HG02943 (cell line): ENCODE results near the gene CDADC1.

Source experiments
- ATAC-seq: cut with Tn5 transposase; IDR thresholded peaks from one replicate; pipeline ENCODE4 v1.9.1; 2021; ENCODE audit warnings: mild to moderate bottlenecking, low read depth, moderate library complexity; ENCODE audit not compliant: unreplicated experiment

The CDADC1 gene

DNA sequence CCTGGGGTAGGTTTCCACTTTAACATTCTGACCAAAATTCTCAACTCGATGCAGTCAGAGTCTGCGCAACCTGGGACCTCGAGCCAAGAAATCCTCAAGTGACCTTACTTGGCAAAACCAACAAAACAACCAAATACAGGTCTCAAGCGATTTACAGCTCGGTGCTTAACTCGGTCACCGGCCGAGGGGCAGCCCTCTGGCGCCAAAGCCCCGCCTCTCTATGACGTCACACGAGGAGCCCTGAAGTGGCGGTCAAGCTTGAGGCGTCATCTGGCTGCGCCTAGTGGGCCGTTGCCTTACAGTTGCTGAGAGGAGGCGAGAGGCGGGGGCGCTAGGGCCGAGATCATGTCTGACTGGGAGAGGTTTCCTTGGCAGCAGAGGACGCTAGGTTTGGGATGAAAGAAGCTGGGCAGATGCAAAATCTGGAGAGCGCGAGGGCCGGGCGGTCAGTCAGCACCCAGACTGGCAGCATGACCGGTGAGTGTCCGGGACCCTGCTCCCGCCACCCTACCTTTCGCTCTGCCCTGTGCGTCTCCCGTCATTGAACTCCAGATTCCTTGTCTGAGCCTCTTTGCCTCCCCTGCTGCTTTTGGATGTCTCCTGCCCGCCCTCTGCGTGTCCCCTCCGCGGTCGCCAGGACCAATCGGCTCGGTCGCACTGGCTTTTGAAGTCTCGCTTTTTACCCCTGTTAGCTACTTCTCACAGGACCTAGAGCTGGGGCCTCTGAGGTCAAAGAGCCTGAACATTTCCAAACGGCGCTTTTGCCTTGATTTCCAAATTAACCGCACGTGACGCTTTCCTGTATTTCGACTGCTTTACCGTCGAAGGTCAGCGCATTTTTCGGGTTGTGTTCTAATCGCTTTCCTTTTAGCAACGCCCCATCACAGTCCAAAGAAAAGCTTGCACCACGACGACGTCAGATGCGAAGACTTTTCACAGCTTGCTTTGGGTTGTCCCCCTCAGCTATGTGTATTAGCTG, at the start of gene CDADC1:
CDADC1 (plus strand) TSS at position 283 of the 979 bp plus-strand sequence; CDS start at position 396, 113 bp downstream.
- ATAC-seq, result peak; percentile 97

DNA sequence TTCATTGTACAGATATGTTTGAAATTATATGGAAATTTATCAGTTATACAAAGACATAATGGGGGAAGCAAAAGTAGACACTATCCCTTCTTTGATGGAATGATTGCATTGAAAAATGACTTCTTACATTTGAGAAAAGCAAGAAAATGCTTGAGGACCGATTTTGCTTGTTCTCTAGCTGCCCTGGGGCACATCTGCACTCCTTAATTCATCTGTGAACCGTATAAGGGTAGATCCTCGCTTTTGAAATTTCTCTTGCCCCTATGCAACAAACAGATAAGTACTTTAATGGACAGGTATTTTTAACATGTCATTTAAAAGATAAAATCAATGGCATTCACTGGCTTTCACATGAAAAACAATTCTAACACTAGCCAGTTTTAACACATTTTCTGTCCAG, 41.1 kb upstream of the CDADC1 start:
- no peak for ATAC-seq

- no peak for ATAC-seq
Measured at GRCh38 chr13:49208619-49209018, 39.1 kb upstream of the CDADC1 start.

GRCh38 chr13:49210114-49210513, 37.6 kb upstream of the CDADC1 start:
- ATAC-seq, result no peak

DNA sequence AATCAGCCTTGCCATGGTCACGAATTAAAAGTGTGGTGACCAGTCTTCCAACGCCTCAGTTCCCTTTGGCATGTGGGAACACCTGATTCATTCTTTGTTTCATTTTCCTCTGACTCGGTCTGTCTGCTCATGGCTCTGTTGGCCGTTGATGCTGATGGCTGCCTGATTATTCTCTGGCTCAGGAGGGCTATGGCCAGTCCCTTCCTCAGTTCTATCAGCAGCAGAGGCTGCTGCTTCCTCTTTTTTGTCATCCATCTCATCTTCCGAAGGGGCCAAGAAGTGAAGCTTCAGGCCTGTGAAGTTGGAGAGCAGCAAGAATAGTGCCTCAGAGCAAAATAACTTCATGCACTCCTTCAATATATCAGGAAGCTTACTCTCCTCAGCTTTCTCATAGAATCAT, 37.1 kb upstream of the CDADC1 start:
- no peak for ATAC-seq

DNA sequence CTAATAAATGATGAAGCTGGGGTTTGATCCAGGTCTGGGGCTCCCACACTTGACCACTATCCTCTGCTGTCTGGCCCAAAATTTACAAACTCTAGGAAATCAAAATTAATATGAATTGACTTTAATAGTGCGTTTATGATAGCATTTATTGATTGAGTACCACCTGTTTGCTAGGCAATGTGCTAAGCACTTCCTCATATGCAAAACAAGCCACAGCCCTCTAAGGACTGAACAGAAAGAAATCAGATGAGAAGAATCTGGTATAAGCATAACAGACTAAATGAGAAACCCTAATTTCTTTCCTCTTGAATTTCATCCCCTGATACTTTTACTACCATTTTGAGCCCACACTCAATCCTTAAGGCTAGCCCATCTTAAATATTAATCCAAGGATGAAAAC, 34.2 kb upstream of the CDADC1 start:
- no peak for ATAC-seq

GRCh38 chr13:49213997-49214916, 33.5 kb upstream of the CDADC1 start:
- no peak for ATAC-seq

GRCh38 chr13:49214917-49215376, 32.8 kb upstream of the CDADC1 start:
- ATAC-seq, result no peak

GRCh38 chr13:49216334-49216733, 31.4 kb upstream of the CDADC1 start:
- ATAC-seq, result no peak

DNA sequence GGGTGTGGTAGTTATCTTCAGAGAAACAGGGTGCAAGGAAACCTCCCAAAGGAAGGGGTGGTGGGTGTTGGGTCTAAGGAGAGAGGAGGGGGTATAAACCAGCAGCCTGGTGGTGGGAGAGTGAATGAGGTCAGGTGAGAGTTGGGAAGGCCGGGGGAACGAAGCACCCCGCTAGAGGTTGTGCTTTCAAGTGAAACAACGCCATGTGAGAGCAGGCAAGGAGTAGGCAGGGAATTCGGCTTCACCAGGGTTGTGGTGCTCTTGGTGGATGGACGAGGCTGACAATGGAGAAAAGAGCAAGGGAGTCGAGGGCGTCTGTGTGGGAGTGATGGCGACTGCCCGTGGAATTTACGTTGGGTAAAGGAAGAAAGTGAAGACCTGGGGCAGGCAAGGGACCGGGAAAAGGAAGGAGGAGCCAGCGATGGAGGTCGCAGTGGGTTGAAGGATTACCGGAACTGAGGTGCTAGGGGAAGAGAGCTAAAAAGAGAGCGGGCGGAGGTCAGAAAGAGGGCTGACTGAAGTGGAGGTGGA, 29.7 kb upstream of the CDADC1 start:
- no peak for ATAC-seq

- ATAC-seq, result no peak
Measured at GRCh38 chr13:49218493-49219051, 29.2 kb upstream of the CDADC1 start.

- no peak for ATAC-seq
Measured at GRCh38 chr13:49219647-49220035, 28.1 kb upstream of the CDADC1 start.

DNA sequence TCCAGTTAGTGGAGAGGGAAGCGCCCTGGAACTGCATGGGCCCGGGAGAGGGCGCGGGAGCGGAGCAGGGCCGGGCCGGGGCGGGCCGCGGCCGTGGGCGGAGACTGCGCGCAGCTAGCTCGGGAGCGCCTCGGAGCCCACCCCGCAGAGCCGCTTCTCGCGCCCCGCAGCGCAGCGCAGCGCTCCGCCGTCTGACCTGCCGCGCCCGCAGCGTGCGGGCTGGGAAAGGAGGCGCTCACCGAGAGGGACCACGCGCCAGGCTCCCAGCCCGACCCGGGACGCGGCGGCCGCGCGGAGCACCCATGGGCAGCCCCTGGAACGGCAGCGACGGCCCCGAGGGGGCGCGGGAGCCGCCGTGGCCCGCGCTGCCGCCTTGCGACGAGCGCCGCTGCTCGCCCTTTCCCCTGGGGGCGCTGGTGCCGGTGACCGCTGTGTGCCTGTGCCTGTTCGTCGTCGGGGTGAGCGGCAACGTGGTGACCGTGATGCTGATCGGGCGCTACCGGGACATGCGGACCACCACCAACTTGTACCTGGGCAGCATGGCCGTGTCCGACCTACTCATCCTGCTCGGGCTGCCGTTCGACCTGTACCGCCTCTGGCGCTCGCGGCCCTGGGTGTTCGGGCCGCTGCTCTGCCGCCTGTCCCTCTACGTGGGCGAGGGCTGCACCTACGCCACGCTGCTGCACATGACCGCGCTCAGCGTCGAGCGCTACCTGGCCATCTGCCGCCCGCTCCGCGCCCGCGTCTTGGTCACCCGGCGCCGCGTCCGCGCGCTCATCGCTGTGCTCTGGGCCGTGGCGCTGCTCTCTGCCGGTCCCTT, 27.5 kb upstream of the CDADC1 start, which contains the start of gene MLNR:
MLNR (plus strand) TSS at position 303 of the 820 bp plus-strand sequence; CDS start at position 303, 0 bp downstream.
- no peak for ATAC-seq

GRCh38 chr13:49220856-49221589, 26.7 kb upstream of the CDADC1 start:
- ATAC-seq, result no peak

GRCh38 chr13:49221590-49221965, 26.1 kb upstream of the CDADC1 start:
- no peak for ATAC-seq

DNA sequence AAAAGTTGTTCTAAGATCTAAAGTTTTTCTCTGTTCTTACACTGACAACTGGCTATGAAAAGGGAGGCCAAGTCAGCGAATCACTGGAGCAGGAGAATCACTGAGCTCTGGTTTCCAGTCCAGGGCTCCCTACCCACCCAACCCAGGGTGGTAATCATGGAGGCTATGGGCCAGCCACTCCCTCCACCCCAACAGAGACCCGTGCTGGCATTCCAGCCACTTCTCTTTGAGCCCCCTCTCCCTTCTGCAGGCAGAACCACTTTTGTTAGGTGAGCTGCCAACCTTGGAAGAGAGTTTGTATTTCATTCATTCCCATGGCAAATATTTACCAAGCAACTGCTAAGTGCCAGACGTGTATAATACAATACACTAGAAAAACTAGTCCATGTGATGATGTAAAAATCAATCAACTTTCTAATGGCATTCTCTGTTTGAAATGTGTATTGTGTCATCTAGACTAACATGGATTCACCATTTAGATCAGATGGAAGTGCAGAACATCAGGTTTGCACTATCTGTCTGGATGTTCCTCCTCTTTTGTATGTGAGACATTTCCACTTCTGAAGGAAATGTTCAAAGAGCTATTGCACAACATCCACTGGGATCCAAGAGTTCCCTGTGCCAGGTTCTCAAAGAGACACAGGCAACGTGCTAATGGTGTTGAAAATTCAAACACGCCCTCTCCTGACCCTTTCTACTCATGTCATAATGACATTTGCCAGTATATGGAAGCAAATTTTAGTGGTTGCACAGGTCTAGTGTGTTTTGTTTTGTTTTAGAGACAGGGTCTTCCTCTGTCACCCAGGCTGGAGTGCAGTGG, 22.3 kb upstream of the CDADC1 start:
- ATAC-seq, result no peak

DNA sequence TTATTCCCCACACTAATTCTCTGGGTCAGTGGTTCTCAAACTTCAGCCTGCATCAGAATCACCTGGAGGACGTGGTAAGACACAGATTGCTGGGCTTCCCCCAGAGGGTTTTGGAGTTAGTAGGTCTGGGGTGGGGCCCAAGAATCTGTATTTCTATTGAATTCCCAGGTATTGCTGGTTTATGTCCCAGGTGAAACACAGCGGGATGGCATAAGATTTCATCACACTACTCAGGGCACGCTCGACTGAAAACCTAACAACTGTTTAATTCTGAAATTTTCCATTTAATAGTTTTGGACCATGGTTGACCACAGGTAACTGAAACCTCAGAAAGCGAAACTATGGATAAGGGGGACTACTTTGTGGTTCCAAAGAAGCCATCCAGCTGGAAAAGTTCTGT, 21.1 kb upstream of the CDADC1 start:
- no peak for ATAC-seq

DNA sequence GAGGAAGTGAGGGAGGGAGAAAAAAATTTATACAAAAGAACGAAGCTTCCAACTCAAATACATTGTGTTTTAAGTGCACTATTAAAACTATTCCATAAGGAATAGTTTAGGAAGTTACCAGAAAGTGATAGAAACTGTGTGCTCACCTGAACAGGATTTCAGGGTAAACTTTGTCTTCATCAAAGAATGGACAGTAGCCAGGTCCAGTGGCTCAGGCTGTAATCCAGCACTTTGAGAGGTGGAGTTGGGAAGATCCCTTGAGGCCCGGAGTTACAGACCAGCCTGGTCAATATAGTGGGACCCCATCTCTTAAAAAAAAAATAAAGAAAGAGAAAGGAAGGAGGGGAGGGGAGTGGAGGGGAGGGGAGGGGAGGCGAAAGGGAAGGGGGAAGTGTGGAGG, 13.0 kb upstream of the CDADC1 start:
- no peak for ATAC-seq
